Transverse colon (tissue), 4 donors: ENCODE measurements around the gene PRRG1.
"Not testable (repeated sequence)": the region's sequence is repeated elsewhere in the genome, so short reads cannot be mapped to it uniquely, and the experiment has no call there.

Experiments
- CTCF ChIP-seq, 5 experiments: fragments of 200-600 bp in 3 of 5; fragments of 450-650 bp in 2 of 5; sonication (generic) in 3 of 5; IDR thresholded peaks; 1 replicate in 2 of 5; 2 replicates in 3 of 5; pipeline ENCODE4 v1.5.1; 2016 to 2017; ENCODE audit warnings: antibody characterized with exemption in 5 of 5, inconsistent platforms in 3 of 5, mild to moderate bottlenecking in 2 of 5, moderate library complexity in 1 of 5
- EP300 ChIP-seq: sonication (generic); formaldehyde crosslinking; IDR thresholded peaks from one replicate; pipeline ENCODE4 v1.6.1; 2017; ENCODE audit warnings: antibody characterized with exemption, low read depth
- POLR2A ChIP-seq: fragments of 450-650 bp; IDR thresholded peaks from one replicate; pipeline ENCODE4 v1.6.1; 2016; ENCODE audit warnings: antibody characterized with exemption, mild to moderate bottlenecking, moderate library complexity
- POLR2AphosphoS5 ChIP-seq, 3 donors: sonication (generic); formaldehyde crosslinking; IDR thresholded peaks; one replicate each; pipeline ENCODE4 v1.6.1; 2016; ENCODE audit warnings: antibody characterized with exemption in 3 of 3

- TF ChIP-seq CTCF (IDR thresholded peaks at IDR 0.05); POLR2A; POLR2AphosphoS5 (IDR thresholded peaks at IDR 0.05); EP300: not testable (repeated sequence)
These were observed 149.2 kb downstream of the PRRG1 start for GRCh38 chrX:37498323-37498722.
